Kasumi-1 (cell line): ENCODE results near the gene LSM3.
A peak's percentile ranks its signal among the peaks of the same experiment; 100 is the strongest.
"Not testable (repeated sequence)": the region's sequence is repeated elsewhere in the genome, so short reads cannot be mapped to it uniquely, and the experiment has no call there.

Experiments
- DNase-seq, 2 experiments: peaks; one replicate each; lab custom pipeline; 2025; lab: John Stamatoyannopoulos, UW

The LSM3 gene

GRCh38 chr3:14222900-14223594, 44.4 kb downstream of the LSM3 start:
- DNase-seq = no peak

GRCh38 chr3:14223595-14223994, 45.0 kb downstream of the LSM3 start:
- no peak for DNase-seq

GRCh38 chr3:14224895-14225294, 46.3 kb downstream of the LSM3 start:
- no peak for DNase-seq

- DNase-seq = no peak
Observed at GRCh38 chr3:14225421-14225820, 46.8 kb downstream of the LSM3 start.

- DNase-seq = not testable (repeated sequence)
Observed at GRCh38 chr3:14226351-14226750, 47.7 kb downstream of the LSM3 start.

- no peak for DNase-seq
Observed at GRCh38 chr3:14227856-14228255, 49.2 kb downstream of the LSM3 start.

- DNase-seq = no peak
Observed at GRCh38 chr3:14228681-14229470, 50.3 kb downstream of the LSM3 start.

- not testable (repeated sequence) for DNase-seq
Observed at GRCh38 chr3:14229695-14230094, 51.1 kb downstream of the LSM3 start.

- no peak for DNase-seq
Observed at GRCh38 chr3:14230729-14231128, 52.1 kb downstream of the LSM3 start.

GRCh38 chr3:14231145-14231990, 52.8 kb downstream of the LSM3 start:
- peak; percentile 5 to 9 for DNase-seq

- DNase-seq = no peak
Observed at GRCh38 chr3:14231998-14232501, 53.4 kb downstream of the LSM3 start.

- DNase-seq = no peak
Observed at GRCh38 chr3:14234251-14235002, 55.8 kb downstream of the LSM3 start.

- no peak for DNase-seq
Observed at GRCh38 chr3:14235003-14235911, 56.6 kb downstream of the LSM3 start.

- DNase-seq = no peak
Observed at GRCh38 chr3:14235912-14236295, 57.3 kb downstream of the LSM3 start.

GRCh38 chr3:14236902-14237301, 58.3 kb downstream of the LSM3 start:
- no peak for DNase-seq

GRCh38 chr3:14237457-14237856, 58.8 kb downstream of the LSM3 start:
- DNase-seq = no peak

- DNase-seq = no peak
Observed at GRCh38 chr3:14238356-14238755, 59.7 kb downstream of the LSM3 start.

- no peak for DNase-seq
Observed at GRCh38 chr3:14238930-14239329, 60.3 kb downstream of the LSM3 start.

- no peak for DNase-seq
Observed at GRCh38 chr3:14239940-14240339, 61.3 kb downstream of the LSM3 start.

- DNase-seq = no peak
Observed at GRCh38 chr3:14240366-14240765, 61.7 kb downstream of the LSM3 start.

GRCh38 chr3:14241716-14242115, 63.1 kb downstream of the LSM3 start:
- no peak for DNase-seq
